AG09319 (cell line): ENCODE data around the gene IP6K3.

Experiments
- DNase-seq: peaks from one replicate; pipeline ENCODE4 v3.0.0-alpha.2; 2010; ENCODE audit warnings: low read depth; ENCODE audit errors: extremely low read depth
- CTCF ChIP-seq: IDR thresholded peaks from 2 replicates; pipeline ENCODE4 v1.5.1; 2011; ENCODE audit warnings: low read depth, mild to moderate bottlenecking, inconsistent platforms, low read length, moderate library complexity

The IP6K3 gene

DNA sequence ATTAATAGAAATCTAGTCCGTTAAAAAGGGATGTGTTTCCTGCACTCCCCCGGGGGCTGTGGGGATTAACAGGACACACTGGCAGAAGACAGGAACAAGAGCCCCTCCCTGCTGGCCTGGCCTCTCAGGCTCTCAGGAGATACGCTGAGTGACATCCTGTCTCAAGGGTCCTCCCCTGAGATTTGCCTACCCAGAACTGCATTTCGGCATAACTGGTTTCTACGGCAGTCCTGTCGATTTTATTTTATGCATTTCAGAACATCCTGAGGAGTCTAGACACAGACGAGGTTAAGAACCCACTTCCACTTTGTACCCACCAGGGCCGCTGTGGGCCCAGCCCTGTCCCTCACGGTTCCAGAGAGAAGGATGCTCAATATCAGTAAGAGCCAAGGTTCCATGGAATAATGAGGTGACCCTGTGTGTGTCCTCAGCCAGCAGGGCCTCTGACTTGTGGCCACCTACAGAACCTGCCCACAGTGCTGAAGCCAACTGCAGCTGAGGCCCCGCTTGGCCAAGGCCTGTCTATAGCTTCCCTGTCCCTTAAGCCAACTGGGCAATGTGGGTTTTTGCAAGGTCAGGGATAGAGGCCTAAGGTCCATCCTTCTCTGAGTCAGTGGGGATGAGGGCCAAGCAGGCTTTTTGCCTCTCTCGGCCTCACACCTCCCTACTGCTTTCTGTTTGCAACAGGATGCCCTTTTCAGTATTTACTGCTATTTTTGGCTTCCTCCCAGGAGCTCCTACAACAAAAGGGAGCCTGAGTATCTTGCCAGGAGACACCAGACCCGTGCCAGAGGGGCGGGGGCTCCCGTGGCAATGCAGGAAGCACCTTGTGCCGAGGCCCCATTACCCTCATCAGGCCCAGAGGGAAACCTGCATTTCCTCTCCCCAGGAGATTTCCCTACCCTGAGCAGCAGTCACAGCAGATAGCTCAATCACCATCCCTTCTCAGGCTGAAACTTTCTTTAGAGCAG is 49.9 kb downstream of the IP6K3 start:
- no peak for DNase-seq
- no peak for TF ChIP-seq CTCF

- no peak for DNase-seq
- no peak for TF ChIP-seq CTCF
Measured at GRCh38 chr6:33696076-33696475, 50.6 kb downstream of the IP6K3 start.

DNA sequence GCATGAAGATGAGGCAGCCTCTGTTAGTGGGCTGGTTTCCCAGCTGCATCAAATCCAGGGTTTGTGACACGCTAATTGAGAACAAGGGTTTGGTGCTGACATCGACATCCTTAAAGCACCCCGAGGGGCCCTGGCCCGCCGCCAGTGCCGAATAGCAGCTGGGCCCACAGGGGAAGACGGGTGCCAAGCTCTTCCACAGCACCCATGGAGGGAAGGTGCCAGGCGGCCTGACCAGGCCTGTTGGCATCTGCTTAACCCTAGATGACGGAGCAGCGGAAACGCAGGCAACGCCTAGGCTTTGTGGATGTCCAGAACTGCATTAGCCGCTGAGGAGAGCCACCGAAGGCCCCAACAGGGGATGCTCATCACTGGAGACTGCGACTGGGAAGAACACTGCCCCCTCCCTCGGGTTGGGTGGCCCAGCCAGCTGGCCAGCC is 51.2 kb downstream of the IP6K3 start:
- DNase-seq = no peak
- TF ChIP-seq CTCF = no peak

DNA sequence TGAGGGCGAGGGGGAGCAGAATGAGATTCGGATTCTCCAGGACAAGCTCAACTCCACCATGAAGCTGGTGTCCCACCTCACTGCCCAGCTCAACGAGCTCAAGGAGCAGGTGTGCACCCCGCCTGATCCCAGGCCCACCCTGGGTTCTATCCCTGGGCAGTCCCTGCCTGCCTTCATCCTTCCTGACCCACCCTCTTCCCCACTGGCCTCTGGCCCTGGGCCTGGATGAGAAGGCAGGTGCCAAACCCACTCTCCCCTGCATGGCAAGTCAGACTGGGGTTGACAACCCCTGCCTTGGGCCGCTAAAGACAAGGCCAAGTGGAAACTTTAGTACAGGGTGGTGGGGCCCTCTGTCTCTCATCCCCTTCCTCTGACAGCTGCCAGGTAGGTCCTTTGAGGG is 51.7 kb downstream of the IP6K3 start:
- no peak for TF ChIP-seq CTCF
- no peak for DNase-seq

GRCh38 chr6:33694401-33694931 is 52.2 kb downstream of the IP6K3 start:
- no peak for DNase-seq
- no peak for TF ChIP-seq CTCF

GRCh38 chr6:33693186-33694105 is 53.3 kb downstream of the IP6K3 start:
- TF ChIP-seq CTCF = no peak
- DNase-seq = no peak
